ENCODE data around the gene CALD1.

CALD1 gene

DNA sequence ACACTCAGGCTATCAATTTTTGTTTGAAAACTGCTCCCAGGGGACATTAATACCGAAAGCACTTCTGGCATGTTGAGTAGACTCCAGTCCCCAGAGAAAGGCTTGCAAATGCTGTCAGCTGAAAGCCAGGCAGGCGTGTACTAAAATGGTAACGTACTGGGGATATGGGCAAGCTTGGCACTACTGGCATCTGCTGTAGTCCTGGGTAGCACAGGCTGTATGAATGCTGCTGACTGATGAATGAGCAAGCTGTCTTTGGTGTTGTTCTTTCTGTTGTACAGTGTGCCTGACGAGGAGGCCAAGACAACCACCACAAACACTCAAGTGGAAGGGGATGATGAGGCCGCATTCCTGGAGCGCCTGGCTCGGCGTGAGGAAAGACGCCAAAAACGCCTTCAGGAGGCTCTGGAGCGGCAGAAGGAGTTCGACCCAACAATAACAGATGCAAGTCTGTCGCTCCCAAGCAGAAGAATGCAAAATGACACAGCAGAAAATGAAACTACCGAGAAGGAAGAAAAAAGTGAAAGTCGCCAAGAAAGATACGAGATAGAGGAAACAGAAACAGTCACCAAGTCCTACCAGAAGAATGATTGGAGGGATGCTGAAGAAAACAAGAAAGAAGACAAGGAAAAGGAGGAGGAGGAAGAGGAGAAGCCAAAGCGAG, 153.4 kb downstream of the CALD1 start:
- no peak for DNase-seq

DNA sequence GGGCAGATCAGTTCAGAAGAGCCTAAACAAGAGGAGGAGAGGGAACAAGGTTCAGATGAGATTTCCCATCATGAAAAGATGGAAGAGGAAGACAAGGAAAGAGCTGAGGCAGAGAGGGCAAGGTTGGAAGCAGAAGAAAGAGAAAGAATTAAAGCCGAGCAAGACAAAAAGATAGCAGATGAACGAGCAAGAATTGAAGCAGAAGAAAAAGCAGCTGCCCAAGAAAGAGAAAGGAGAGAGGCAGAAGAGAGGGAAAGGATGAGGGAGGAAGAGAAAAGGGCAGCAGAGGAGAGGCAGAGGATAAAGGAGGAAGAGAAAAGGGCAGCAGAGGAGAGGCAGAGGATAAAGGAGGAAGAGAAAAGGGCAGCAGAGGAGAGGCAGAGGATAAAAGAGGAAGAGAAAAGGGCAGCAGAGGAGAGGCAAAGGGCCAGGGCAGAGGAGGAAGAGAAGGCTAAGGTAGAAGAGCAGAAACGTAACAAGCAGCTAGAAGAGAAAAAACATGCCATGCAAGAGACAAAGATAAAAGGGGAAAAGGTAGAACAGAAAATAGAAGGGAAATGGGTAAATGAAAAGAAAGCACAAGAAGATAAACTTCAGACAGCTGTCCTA, 154.1 kb downstream of the CALD1 start:
- no peak for DNase-seq

DNA sequence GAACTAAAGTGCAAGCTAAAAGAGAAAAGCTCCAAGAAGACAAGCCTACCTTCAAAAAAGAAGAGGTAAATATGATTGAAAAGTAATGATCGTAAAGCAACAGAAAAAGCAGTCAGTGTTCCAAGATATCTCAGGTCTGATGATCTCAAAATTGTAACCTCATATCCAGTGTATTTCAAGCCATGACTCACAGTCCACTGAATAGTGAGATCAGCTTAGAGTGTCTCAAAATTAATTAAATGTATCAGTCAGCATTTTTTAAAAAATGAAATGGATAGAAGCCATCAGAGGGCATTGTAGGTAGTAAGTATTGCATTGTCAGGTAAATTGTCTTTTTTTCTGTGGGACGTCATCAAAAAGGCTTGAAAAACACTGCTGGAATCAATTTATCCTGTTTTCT, 156.3 kb downstream of the CALD1 start:
- DNase-seq: no peak

- DNase-seq: no peak
These were observed 157.6 kb downstream of the CALD1 start for GRCh38 chr7:134936893-134937510.

DNA sequence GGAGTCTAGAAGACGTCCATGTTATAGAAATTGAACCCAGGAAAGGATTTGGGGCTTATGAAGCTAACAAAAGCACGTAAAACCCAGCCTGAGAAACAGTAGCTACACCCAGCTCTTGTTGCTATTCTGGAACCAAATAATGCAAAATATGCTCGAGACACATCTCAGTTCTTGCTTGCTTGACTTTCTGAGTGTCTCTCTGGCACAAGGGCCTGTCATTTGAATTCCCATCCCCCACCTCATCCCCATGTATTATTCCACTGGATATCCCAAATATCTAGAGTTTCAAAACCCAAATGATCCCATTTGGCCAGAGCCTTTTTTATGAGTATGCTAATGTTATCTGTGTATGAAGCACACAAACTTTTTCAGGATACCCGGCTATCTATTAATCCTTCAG, 158.7 kb downstream of the CALD1 start:
- DNase-seq: no peak

GRCh38 chr7:134939136-134939535, 159.7 kb downstream of the CALD1 start:
- DNase-seq: no peak

DNA sequence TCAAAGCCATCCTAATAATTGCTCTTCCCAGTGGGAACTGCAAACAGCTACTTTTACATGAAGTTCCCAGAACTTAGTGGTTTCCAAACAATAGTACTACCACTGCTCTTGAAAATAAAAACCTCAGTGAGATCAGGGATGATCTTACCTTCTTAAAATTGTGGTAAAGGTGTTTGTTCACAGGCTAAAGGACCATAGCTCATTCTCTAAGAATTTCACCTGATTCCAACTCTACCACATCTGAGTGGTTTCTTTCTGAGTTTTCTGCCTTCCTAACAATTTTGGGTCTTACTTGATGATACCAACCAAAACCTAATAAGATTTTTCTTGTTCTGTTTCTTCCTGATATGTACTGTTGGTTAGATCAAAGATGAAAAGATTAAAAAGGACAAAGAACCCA, 161.3 kb downstream of the CALD1 start:
- no peak for DNase-seq

DNA sequence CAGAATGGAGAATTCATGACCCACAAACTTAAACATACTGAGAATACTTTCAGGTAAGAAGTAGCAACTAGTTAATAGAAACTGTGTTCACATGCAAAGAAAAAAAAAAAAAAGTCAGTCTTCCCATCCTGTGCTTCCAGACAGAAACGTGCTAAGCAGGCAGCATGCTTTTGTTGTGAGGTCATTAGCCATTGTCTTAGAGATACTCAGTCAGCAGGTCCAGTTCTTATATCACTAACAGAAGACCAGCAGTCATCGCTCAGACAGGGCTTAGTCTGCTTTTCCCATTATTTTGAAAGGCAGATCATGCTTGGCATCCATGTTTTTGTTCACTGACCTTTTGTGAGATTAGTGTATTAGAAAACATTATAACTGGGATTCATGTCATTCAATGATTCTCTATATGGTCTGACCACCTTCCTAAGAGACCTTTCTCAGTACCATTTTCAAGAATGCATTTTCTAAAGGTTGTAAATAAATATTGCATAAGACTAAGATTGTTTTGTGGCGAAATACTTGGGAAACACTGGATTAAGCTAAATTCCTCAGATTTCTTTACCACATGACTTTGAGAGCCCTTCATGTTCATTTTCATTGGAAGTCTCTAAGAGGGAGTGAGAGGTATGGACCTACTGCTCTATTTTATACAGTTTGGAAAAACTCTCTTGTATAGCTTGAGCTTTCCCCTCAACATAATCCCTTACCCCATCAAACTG, 161.9 kb downstream of the CALD1 start:
- no peak for DNase-seq

DNA sequence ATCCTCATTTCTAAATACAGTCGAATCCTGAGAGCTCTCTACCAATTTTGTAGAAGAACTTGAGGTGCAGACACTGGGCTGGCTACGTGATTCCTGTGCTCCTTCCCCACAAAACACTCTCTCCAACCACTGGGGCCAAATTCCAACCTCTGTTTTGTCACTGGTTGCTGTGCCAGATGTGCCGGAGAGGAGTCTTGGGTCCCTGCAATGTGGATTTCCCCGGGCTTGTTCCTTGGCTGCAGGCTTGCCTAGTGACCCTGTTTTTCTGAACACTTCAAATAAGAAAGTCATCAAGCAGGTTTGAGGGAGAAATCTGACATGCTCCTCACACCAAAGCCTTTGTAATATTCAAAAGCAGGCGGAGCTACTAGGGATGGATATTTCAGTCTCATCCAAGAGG, 162.5 kb downstream of the CALD1 start:
- DNase-seq: no peak

DNA sequence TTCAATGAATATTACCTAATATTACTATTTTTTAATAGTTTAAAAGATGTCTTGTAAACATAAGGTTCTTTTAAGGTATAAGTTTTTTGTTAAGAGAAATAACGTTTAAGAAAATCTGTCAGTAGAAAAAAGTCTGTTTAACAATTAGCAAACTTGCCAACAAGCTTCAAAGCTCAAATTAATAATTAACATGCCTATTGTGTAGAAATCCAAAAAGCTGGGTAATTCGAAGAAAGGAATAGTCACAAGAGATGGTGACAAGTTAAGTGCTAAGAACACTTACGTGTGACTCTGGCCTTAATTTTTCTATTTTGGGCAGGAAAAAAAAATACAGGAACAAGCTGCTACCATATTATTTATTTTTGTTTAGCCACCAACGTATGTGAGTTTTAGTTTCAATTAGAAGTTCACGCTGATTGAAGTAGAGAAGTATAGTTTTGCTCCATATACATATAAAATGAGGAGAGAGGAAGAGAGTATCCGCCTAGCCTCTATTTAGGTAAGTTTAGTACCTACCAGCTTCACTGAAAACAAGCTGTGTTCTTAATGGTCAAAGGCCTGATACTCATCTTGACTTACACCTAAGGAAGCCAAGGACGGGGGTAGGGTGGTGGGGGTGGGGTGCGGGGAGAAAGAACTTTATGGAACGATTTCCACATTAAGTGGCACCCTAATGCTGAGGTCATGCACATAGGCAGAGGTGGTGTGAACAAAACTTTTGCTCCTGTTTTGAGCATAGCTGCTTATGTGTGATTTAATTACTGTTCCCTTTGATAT, 163.4 kb downstream of the CALD1 start:
- DNase-seq: no peak

GRCh38 chr7:134943785-134944400, 164.5 kb downstream of the CALD1 start:
- no peak for DNase-seq

GRCh38 chr7:134945691-134946090, 166.3 kb downstream of the CALD1 start:
- no peak for DNase-seq

GRCh38 chr7:134946260-134946659, 166.8 kb downstream of the CALD1 start:
- no peak for DNase-seq

- DNase-seq: no peak
These were observed 167.9 kb downstream of the CALD1 start for GRCh38 chr7:134947329-134947728.

DNA sequence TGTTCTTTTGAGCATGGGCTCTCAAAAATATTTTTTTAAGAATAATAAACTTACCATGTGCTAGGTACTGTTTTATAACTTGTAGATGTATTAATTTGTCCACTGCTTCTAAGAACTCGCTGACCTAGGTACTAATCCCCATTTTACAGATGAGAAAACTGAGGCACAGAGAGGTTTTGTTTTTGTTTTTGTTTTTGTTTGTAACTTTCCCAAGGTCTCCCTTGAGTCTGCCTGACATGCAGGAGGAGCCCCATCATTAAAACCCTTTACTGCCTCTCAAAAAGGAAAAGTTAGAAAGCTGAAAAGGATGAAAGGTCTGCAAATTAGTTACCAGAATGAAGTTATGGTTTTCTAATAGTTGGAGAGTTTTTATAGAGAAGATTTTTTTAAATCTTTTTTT, 168.4 kb downstream of the CALD1 start:
- no peak for DNase-seq

DNA sequence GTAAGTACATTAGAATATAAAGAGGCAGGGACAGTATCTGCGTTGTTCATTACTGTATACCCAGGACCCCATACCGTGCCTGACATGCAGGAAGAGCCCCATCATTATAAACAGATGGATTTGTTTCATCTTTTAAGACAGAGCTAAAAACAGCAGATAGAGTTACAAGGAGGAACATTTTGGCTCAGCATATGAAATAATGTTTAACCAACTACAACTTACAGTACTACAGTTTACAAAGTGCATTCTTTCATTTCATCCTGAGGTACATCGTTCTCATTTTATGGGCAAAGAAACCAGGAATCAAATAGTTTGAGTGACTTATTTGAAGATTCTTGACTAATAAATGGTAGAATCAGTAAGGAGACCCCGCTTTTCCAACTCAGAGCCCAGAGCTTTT, 168.8 kb downstream of the CALD1 start:
- no peak for DNase-seq

GRCh38 chr7:134948736-134949135, 169.3 kb downstream of the CALD1 start:
- no peak for DNase-seq

- DNase-seq: no peak
These were observed 169.7 kb downstream of the CALD1 start for GRCh38 chr7:134949171-134949570.

DNA sequence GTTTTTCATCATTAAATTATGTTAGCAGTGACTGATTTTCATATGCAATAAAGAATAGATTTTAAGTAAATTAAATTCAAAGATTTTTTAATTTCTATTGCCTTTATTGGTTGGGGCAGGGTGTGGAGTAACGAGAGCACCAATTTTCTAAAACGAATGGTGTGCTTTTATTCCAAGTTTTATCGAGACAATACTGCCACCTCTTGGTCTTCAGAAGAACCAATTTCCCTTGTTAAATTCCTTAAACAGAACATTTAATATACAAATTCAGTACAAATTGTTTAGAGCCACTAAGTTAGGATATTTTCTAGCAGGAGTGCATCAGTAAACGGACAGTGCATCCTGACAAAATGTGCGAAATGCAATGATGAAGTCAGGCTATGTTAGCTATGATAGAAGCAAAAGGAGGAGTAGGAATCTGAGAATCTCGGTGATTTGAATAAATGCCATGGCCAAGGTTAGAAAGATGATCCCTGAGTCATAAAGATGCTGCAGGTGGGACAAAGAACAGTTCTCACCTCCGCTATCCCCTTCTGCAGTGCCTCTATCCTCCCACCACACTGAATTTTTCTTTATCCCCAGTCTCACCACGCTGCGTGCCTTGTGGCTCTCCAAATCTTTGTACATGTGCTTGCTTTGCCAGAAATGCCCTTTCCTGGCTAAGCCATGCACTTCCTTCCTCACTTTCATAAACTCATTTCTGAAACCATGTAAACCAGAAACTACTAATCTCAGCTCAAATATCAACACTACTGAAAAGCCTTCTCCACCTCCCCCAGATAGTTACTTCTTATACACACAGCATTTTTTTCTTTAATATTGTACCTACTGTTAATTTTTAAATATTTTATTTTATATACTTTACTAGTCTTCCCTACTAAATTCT, 175.0 kb downstream of the CALD1 start:
- no peak for DNase-seq

DNA sequence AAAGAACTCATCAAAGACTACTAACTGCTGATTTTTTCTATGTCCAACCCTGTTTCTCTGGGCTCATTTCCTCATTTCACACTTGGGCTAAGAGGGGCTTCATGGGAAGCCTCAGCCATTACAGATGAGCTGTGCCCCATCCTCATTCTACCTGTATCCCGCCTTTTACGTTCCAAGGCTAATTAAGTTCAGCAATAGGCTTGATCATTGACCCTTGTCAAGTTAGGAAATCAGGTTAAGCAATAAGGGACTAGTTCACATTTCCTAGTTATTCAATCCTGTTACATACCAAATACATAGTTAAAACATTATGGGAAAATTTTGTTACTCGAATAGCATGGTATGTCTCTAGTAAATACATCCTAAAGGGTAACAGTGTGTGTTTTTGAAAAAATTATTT, 177.6 kb downstream of the CALD1 start:
- no peak for DNase-seq

GRCh38 chr7:134959810-134960209, 180.4 kb downstream of the CALD1 start:
- no peak for DNase-seq

Measured in NCI-H524 treated with DMSO at 0.1 percent for 48 hours (cell line).